ENCODE results near the gene HSFX2.
"Not testable (repeated sequence)": the region's sequence is repeated elsewhere in the genome, so short reads cannot be mapped to it uniquely, and the experiment has no call there.

The HSFX2 gene, protein sequence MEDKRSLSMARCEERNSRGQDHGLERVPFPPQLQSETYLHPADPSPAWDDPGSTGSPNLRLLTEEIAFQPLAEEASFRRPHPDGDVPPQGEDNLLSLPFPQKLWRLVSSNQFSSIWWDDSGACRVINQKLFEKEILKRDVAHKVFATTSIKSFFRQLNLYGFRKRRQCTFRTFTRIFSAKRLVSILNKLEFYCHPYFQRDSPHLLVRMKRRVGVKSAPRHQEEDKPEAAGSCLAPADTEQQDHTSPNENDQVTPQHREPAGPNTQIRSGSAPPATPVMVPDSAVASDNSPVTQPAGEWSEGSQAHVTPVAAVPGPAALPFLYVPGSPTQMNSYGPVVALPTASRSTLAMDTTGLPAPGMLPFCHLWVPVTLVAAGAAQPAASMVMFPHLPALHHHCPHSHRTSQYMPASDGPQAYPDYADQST

GRCh38 chrX:149595214-149595613 is at the start of gene HSFX2:
TSS of gene HSFX2 (minus strand) at chrX:149595314. CDS start at chrX:149594700, 614 bp downstream.
- DNase-seq (ENCODE audit: low spot score) = not testable (repeated sequence)

DNA sequence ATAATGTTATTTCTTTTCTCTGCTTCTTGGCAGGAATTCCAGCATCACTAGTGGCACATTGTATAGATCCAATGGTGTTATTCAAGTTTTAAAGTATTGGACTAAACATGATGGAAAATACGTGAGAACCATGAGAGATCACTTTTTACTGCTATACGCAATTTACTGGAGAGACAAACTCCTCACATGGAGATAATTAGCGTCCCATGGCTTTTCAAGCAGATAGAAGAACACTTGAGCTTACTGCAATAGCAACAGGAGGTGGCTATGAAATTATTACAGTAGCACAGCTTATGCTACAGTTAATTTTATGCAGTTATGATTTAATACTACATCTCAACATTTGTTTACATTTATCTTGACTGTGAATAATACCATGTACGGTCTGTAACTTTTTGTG is 48.4 kb upstream of the HSFX2 start:
- no peak for DNase-seq (ENCODE audit: low spot score)
- no peak for FAIRE-seq

More at GRCh38 chrX:149595214-149595613, at the start of gene HSFX2:
- not testable (repeated sequence) for FAIRE-seq

DNA sequence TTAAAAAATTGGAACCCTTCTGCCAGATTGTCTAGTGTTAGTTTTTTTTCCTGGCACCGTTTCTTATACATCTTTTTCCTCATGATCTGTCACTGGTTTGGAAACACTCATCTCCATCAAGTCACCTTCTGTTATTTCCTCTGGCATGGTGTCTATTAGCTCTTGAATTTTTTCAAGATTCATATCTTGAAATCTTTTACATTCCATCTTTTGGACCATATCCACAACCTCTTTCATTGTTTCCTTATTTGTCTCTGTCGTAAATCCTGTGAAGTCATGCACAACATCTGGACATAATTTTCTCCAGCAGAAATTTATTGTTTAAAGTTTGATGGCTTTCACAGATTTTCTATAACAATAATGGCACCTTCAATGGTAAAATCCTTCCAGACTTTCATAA is 46.7 kb upstream of the HSFX2 start:
- DNase-seq (ENCODE audit: low spot score) = no peak
- no peak for FAIRE-seq

DNA sequence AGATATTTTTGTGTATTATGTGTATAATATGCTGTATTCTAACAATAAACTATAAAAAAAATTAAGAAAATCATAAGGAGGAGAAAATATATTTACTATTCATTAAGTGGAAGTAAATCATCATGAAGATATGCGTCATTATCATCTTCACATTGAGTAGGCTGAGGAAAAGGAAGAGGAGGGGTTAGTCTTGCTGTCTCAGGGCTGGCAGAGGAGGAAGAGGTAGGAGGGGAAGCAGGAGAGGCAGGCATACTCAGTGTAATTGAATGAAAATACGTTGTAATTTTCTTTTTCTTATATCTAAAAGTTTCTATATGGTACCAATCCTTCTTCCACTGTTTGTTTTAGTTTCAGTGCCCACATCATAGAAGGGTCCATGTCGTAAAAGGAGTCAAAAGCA is 46.3 kb upstream of the HSFX2 start:
- DNase-seq (ENCODE audit: low spot score) = no peak
- no peak for FAIRE-seq

GRCh38 chrX:149639568-149639967 is 44.5 kb upstream of the HSFX2 start:
- no peak for FAIRE-seq

DNA sequence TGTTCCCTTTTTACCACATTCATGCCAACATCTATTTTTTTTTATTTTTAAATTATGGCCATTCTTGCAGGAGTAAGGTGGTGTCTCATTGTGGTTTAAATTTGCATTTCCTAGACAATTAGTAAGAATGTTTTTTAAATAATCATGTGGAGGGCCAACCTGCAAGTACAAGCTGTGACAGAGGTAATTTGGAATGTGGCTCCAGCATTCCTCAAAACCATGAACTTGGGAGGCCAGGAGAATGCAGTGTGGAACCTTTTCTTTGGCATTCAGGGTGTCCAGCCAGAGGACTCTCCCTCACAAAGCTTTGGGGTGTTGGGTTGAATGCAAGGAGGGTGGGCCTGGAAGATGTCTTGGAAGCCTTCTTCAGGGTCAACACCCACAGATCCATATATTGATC is 43.7 kb upstream of the HSFX2 start:
- no peak for DNase-seq (ENCODE audit: low spot score)
- FAIRE-seq = no peak

More at GRCh38 chrX:149639568-149639967, 44.5 kb upstream of the HSFX2 start:
- no peak for DNase-seq (ENCODE audit: low spot score)

DNA sequence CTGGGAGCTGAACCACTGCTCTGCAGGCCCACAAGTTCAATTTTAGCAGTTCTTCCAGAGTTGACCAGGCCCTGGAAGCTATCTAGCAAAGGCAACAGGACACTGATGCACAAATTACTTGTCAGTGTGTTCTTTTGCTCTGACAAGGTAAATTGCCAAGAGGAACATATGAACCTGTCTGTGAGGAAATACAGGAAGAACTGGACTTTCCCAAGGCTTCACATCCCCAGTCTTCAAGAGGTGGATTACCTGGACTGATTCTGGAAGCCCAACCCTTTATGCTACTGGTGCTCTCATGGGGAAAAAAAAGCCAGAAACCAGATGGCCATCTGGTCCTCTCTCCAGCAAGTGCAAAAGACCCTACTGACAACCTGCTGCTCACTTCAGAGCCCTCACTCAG is 38.4 kb upstream of the HSFX2 start:
- DNase-seq (ENCODE audit: low spot score) = no peak
- no peak for FAIRE-seq

- FAIRE-seq (no peak), DNase-seq (ENCODE audit: low spot score) (peak; percentile 28)
Observed at GRCh38 chrX:149631234-149632165, 36.4 kb upstream of the HSFX2 start, which contains the start of gene TMEM185A. TSS of gene TMEM185A (minus strand) at chrX:149631792. CDS start at chrX:149631580, 212 bp downstream.

- FAIRE-seq = peak; percentile 12
Observed at GRCh38 chrX:149630681-149631233, 35.6 kb upstream of the HSFX2 start.

GRCh38 chrX:149629730-149630387 is 34.7 kb upstream of the HSFX2 start:
- peak; percentile 27 for DNase-seq (ENCODE audit: low spot score)
- FAIRE-seq = peak; percentile 10

More at GRCh38 chrX:149630681-149631233, 35.6 kb upstream of the HSFX2 start:
- peak; percentile 32 for DNase-seq (ENCODE audit: low spot score)

DNA sequence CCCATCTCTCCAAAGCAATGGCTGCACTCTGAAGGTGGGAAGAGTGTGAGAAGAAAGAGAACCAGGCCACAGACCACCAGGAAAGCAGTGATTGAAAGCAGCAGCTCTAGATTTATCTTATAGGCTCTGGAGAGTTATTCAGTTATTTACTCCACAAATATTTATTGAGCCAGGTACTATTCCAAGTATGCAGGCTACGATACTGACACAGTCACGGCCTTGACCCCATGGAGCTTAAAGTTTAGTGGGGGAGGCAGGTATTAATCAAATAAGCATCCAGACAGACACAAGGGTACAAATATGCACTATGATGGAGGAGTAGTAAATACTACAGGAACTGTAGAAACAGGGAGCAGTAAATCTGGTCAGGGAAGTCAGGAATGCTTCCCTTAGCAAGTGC is 33.7 kb upstream of the HSFX2 start:
- FAIRE-seq = no peak

GRCh38 chrX:149628280-149628679 is 33.2 kb upstream of the HSFX2 start:
- no peak for DNase-seq (ENCODE audit: low spot score)
- FAIRE-seq = no peak

More for the DNA sequence above, 33.7 kb upstream of the HSFX2 start:
- no peak for DNase-seq (ENCODE audit: low spot score)

GRCh38 chrX:149626829-149627228 is 31.7 kb upstream of the HSFX2 start:
- not testable (repeated sequence) for FAIRE-seq; DNase-seq (ENCODE audit: low spot score)

- not testable (repeated sequence) for FAIRE-seq; DNase-seq (ENCODE audit: low spot score)
Observed at GRCh38 chrX:149619662-149620061, 24.5 kb upstream of the HSFX2 start.

- no peak for FAIRE-seq
- DNase-seq (ENCODE audit: low spot score) = no peak
Observed at GRCh38 chrX:149618871-149619270, 23.8 kb upstream of the HSFX2 start.

DNA sequence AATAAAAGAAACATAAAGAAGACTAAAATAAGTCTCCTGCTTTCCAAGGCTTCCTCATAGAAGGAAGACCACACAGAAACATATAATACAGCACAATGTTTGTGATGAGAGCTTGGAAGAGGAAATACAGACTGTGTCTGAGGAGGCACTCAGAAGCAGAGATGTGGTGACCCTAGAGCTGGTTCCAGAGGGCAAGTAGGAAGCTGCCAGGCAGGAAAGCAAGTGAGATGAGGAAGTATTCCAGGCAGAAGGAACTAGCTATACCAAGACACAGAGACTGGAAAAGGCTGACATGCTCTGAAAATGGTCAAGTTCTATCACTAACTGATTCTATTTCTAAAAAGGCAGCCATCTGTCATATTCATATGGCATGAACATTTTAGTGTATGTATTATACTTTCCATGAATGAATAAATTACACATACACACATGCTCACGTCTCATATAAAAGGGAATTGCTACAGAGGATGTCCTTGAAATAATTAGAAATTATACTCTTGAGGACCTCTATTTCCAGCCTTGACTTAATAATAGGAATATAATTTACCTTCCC is 16.6 kb upstream of the HSFX2 start:
- FAIRE-seq (no peak), DNase-seq (ENCODE audit: low spot score) (no peak)

- DNase-seq (ENCODE audit: low spot score) (no peak), FAIRE-seq (no peak)
Observed at GRCh38 chrX:149610511-149610910, 15.4 kb upstream of the HSFX2 start.

- no peak for DNase-seq (ENCODE audit: low spot score)
- FAIRE-seq = no peak
Observed at GRCh38 chrX:149607699-149608098, 12.6 kb upstream of the HSFX2 start.

DNA sequence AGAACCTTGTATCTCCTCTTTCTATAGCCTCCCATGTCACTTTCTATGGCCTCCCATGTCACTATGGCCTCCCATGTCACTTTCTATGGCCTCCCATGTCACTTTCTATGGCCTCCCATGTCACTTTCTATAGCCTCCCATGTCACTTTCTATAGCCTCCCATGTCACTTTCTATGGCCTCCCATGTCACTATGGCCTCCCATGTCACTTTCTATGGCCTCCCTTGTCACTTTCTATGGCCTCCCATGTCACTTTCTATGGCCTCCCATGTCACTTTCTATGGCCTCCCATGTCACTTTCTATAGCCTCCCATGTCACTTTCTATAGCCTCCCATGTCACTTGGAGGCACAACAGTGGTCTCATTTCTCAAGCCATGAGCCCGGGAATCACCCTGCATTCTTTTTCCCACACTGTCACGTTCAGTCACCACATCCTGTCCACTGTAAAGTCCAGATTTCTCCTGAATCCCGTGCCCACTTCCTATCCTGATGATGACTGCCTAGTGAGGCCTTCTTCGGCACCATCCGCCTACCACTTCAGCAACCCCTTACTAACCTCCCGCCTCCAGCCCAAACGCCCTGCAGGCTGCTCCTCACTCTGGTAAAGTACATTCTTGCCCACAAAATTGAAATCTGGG is 10.3 kb upstream of the HSFX2 start:
- not testable (repeated sequence) for FAIRE-seq; DNase-seq (ENCODE audit: low spot score)

DNA sequence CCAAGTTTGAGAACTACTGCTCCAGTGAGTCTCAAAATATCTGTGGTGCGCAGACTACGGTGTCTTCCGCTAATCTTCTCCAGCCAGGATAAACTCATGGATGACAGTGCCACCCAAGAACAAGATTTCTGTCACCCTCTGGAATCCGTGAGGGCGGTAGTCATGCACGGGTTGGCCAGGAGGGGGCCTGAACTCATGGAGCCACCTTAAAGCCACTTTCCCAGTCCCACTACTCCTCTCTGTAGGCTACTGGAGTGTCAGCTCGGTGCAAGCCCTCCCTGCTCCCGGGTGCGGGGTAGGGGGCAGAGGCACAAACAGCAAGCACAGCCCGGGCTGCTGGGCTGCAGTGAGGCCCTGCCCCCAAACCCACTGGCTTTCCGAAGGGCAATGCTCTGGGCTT is 3.5 kb upstream of the HSFX2 start:
- FAIRE-seq; DNase-seq (ENCODE audit: low spot score): not testable (repeated sequence)
